Measurements from ENCODE around the gene SLC15A3.

DNA sequence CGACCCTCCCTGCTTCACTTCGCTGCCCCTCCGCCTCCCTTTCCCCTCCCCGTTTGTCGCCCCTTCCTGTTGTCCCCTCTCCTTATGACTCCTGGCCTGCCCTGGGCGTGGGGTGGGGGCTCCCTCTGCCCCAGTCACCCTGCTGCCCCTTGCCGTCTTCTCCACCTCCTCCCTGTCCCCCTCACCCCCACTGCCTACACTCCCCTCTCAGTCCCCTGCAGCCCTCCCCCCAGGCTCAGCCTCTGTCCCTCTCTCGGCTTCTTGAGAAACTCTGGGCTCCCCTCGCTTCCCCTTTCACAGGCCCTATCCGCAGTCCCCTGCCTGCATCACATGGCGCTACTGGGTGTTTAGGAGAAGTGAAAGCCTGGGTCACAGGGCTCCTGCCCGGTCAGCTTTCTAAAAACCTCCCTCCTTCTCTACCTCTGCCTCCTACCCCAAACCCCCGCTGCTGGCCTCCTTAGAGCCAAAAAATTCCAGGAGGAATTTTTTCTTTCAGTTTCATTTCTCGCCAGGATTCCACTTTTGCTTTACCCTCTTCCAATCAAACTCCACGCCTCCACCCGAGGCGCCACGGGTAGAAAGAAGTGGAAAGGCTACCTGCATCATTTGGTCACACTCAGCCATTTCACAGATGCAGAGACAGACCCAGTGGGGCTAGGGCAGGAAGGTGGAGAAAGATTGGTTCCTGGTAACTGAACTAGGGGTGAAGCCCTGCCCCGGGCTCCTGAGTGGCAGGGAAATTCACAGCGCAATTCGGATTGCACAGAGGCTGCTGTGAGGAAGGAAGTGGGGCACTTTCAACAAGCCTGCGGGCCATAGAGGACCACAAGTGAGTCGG lies at the start of gene SLC15A3:
- no peak for TF ChIP-seq TAF1 (IDR thresholded peaks at IDR 0.05; ENCODE audit: low read depth)
- TF ChIP-seq POLR2AphosphoS5 (IDR thresholded peaks at IDR 0.05): no peak
- TF ChIP-seq, protein P1, sequence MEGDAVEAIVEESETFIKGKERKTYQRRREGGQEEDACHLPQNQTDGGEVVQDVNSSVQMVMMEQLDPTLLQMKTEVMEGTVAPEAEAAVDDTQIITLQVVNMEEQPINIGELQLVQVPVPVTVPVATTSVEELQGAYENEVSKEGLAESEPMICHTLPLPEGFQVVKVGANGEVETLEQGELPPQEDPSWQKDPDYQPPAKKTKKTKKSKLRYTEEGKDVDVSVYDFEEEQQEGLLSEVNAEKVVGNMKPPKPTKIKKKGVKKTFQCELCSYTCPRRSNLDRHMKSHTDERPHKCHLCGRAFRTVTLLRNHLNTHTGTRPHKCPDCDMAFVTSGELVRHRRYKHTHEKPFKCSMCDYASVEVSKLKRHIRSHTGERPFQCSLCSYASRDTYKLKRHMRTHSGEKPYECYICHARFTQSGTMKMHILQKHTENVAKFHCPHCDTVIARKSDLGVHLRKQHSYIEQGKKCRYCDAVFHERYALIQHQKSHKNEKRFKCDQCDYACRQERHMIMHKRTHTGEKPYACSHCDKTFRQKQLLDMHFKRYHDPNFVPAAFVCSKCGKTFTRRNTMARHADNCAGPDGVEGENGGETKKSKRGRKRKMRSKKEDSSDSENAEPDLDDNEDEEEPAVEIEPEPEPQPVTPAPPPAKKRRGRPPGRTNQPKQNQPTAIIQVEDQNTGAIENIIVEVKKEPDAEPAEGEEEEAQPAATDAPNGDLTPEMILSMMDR (IDR thresholded peaks at IDR 0.05; ENCODE audit: poor library complexity, severe bottlenecking): no peak
- no peak for TF ChIP-seq EZH2 (IDR thresholded peaks at IDR 0.05; ENCODE audit: borderline replicate concordance, insufficient read depth, low read length, poor library complexity, severe bottlenecking)
- TF ChIP-seq EP300 (conservative IDR thresholded peaks at IDR 0.05; ENCODE audit: poor library complexity, severe bottlenecking): no peak
- no peak for TF ChIP-seq MXI1 (conservative IDR thresholded peaks at IDR 0.05; ENCODE audit: poor library complexity, severe bottlenecking)
